Stimulated activated CD4-positive, alpha-beta T cell treated with anti-CD3 and anti-CD28 coated beads, Interleukin-4, amount 100 ng/mL, for 4 hours (primary cell): ENCODE measurements around the gene BFSP2.

ENCODE experiments used
- DNase-seq, 2 experiments: peaks; one replicate each; pipeline ENCODE4 v3.0.0-alpha.2; 2020

Gene BFSP2

DNA sequence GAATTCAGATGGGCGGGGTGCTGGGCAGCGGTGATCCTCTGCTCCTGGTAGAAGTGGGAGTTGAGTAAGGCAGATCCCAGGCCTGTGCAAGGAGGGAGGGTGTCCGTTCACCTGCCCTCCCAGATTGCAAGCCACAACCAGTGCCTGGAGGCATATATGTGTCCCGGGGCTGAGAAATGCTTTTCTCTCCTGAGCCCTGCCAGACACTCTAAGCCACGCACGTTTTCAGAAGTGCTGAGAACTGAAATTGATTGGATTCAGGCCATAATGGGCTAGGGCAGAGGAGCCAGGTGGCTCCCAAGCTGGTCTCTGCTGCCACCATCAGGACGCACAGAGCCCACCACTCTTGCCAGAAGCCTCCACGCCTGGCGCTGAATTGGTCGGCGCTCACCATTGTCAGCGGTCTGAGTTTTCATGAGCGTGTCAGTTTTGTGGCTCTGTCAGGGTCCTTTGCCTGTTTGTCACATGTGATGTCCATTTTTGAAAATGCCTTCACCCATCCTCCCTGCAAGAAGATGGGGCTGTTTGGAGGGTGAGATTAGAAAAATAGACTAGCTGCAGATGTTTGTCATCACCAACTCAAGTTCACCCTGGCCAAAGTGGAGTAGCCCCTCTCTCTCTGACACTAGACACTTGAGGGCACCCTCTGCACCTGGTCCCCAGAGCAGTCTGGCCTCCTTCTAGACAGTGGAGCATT lies 15.4 kb upstream of the BFSP2 start:
- peak in 1 of 2 experiments; percentile 6 for DNase-seq

DNA sequence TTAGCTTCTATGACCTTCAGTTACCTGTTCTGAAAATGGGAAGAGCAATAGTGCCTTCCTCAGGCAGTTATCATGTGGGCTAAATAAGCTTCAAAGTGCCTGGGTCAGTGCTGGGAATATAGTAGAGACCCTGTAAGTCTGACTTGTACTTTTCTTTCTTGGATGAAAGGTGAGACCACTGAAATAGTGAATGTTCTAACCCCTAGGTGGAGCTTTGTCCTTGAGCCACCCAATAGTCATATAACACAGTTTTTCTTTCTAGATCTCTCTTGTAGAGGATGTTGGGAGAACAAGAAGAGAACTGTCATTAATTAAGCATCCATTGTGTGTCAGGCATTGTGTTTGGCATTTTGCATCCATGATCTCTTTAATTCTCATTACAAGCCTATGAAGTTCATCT lies 13.0 kb upstream of the BFSP2 start:
- no peak for DNase-seq

DNA sequence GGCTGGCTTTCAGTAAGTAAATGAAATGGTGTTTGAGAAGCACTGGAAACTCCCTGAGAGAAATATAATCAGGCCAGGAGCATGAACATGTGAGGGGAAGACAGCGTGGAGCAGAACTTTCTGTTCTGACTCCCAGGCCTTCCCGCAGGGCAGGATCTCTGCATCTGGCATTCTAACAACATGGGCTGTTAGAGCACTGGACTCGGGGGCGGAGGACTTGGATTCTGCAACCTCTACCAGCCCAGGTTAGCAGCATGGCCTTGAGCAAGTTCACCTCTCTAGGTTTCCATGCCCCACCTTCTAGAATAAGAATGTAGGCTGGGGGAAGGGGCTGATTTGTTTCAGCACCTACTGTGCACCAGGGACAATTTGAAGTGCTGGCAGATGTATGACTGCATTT lies 12.5 kb upstream of the BFSP2 start:
- DNase-seq: no peak

DNA sequence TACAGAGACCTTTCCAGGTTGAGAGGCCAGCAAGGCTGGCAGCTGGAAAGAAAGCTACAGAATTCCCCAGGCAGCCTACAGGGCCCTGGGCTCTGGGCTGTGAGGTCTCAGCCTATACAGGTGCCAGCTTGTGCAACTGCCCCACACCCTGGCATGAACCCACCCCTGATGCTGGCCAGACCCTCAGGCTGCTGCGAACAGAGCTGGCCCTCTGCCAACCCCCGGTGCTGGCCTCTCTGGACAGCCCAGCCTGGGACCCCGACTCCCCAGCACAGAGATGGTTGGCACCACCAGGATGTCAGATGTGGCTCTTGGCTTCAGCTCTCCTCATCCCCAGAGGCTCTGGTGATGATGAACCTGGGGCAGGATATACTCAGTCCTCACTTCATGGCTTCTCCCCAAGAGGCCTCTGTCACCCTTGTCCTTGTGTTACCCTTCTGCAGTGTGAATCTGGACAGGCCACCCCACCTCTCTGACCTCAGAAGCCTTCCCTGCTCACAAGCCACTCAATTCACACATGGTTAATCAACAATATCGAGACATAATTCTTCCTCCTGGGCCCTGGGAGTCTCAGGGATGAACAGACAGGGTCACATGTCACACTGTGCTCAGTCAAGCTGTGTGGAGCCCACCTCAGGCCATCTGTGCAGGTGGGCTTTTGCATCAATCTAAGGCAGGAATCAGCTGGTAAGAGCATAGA lies 11.0 kb upstream of the BFSP2 start:
- no peak for DNase-seq

DNA sequence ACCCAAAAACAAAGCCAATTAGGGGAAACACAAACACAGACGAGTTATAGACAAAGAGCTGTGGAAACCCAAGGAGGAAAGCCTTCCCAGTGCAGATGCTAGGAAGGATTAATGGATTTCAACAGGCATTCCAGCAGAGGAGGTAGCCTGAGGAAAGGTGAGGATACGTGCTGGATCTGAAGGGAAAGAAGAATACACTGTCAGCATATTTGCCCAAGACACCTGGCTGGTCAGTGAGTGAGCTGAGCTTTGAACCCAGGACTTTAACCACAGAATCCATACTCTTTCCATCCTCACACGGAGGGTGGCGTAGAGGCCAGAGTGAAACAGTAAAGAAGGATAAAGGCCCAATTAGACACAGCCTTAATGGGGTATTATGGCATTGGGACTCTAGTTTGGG lies 9.1 kb upstream of the BFSP2 start:
- DNase-seq: no peak

DNA sequence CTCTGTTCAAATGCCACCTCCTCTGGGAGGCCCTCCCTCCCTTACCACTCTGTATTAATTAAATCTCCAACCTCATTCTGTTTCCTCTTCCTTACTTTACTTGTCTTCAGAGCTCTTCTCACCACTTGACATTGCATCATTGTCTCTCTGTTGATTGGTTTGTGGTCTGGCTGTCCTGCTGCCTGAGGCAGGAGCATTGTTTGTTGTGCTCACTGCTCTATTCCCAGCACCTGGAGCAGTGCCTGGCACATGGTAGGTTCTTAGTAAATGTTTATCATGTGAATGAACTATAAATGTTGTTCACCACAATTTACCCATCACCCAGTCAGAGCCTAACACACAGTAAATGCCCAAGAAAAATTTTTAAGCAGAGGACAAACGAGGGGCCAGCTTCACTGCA lies 6.7 kb upstream of the BFSP2 start:
- no peak for DNase-seq

DNA sequence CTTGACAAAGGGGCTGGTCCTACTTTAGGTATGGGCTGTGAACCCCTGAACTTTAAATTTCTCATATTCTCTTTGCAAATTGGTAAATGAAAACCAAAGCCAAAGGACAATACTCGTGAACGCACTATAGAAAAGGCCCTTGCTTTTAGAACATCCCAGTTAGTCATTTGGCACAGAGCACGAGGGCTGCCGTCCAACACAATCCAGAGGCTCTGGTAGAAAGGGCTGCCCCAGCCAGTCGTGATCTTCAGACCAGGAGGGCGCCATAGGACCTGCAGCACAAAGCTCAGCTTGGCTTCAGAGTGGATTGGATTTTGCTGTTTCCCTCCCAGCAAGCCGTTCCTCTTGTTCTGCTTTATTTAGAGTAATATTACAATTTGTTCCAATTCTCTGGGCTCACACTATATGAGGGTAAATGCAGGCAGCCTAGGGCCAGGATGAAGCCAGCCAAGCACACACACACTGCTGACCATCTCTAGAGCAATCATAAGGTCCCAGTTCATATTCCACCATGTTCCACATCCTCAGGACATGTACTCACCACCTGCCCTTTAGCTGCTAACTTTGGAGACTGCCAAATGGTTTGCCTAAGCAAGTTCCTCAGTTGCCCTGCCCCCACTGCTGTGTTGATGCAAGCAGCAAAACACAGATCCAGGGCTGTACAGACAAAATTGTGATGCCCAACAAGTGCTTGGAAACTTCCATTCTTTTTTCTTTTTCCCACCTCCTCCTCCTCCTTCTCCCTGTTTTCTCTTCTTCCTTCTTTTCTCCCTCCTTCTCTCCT lies 6.0 kb upstream of the BFSP2 start:
- no peak for DNase-seq

DNA sequence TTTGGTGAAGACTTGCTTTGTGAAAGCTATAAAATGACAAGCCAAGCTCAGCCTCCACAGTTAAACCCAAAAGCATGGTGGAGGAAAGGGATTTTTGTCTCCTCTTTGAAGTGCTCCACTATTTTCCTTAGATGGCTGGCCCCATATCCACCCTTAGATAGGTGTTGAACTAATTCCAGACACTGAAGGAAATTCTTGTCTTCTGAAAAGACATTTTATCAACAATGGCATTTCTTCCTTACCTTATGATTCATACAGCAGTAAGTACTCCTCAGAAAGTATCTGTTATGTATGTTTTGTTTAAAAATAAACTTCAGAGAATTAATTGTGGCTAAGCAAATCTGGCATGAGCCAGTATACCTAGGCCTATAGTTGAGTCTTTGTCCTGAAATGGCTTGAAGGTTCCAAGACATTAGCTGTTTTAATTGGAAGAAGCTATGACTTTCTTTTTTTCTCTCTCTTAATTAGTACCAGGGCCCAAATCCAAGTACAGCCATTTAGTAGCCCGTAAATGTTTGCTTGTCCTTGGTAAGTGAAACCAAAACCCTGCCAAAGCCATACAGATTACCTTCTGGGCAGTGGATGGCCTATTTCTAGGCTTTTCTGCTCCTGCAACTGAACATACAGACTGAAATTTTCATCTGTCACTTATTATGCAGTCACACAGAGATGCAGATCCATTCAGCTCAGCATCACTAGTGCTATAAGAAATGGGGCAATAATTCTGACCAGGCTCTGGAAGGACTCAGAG lies 5.1 kb upstream of the BFSP2 start:
- no peak for DNase-seq

DNA sequence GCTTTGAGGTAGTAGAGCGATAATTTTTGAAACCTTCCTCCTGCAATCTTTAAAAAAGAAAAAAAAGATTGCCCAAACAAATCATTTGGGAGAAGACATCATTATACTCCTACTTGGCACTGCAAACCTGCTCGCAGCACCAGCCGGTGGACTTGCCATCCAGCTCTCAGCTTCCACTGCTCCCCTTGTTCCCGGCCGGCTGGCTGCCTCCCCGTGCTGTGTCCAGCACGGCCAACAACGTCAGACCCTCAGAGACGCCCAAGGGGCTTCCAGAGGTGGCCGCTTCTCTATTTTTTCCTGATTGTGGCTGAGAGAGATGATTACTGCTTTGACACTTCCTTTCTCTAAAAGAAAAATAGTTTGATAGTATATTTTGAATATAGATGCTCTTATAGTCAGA lies 3.0 kb upstream of the BFSP2 start:
- no peak for DNase-seq

DNA sequence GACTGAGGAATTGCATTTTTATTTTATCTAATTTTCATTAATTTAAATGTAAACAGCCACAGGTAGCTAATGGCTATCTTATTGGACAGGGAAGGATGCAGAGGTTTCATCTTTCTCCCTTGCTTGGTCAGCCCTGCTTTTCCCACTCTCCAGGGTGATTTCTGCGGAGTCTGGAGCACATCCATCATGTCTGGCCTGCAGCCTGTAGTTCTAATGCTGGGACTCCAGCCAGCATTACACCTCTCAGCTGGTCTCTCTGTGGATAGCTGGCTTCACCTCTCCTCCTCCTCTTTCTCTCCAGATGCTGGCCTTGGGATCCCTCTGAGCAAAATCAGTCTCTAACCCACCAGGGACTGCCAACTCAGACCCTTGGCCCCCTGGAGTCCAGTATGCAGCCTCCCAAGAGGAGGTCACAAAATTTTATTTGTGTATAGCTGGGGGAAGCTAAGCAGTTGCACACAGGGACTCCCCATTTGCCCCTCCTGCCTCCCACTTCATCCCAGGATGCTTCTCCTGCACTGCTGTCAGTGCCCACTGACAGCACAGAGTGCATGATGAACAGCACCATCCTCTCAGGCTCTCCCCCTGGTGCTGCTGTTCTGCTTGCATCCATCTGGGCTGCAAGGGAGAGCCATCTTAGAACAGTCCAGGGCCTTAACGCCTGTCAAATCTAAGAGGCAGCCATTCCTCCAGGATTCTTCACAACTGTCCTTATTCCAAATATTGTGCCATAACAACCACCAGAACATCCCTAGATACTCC lies 1.7 kb downstream of the BFSP2 start:
- DNase-seq: no peak

DNA sequence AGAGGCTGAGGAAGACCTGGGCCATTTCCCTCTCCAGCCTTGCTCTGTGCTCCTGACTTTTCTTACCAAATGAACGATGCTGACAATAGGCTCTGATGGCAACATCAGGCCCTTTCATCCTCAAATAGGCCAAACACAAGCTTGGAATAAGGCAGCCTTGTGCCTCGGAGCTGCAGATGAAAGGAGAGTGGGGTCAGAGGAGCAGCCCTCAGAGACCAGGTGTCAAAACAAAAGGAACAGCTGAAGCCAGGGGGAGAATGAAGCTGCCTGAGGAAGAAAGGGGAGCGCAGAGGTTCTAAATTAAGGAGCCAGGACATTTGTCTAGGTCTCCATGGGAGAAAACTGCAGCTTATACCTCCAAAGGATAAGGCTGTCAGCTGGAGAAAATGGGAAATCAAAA lies 5.1 kb downstream of the BFSP2 start:
- DNase-seq: no peak

DNA sequence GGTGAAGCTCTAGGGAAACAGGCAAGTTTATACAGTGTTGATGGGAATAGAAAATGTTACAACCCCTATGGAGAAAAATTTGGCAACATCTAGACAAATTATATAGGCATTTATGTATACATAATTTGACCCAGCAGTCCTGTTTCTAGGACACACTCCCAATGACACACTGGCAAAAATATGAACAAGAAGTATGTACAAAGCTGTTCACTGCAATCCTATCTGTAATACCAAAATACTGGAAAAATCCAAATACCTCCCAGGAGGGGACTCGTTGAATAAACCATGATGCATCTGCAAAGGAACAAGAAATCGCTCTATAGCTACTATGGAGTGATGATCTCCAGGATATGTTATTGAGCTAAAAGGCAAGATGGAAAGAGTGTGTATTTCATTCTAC lies 8.5 kb downstream of the BFSP2 start:
- no peak for DNase-seq

DNA sequence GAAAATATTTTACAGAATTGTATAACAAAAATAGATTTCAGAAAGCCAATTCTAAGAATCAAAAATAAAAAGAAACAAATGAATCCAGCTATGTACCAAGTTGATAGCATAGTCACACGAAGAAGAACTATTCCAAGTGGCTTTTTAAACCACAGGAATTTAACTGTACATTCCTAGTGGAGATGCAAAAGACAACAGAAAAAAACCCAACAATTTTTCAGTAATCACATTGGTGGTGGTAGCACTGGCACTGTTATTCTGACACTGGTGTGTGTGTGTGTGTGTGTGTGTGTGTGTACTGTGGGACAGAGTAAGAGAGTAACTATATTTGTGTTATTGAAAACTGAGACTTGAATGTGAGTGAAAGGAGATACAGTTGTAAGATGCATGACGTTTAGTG lies 9.1 kb downstream of the BFSP2 start:
- DNase-seq: no peak

DNA sequence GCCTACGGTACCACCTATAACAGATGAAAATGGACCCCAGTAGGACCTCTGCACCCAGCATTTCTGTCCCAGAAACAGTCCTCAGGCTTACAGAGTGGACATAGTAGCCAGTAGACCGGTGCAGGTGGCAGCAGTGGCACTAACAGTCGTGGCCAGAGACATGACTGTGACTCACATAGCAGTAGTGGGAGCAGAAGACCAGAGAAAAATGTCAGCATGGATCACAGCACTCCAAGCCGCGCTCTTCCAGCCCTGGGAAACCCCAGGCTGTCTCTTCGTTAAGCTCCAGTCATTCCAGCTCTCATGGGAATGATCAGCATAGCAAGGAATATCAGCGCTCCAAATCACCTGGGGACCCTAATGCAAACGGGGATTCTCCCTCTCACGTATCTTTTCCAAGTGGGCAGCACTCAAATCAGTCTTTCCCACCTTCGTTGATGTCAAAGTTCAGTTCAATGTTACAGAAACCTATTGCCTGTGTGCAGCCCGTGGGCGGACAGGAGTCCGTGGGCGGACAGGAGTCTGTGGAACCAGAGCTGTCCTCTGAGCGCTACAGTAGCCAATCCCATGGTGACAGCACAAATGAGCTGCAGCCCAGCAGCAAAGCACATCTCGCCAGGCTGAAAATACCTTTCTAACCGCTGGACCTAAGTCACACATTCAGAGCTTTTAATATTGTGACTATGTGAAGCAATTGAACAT lies 10.5 kb downstream of the BFSP2 start:
- DNase-seq: no peak

DNA sequence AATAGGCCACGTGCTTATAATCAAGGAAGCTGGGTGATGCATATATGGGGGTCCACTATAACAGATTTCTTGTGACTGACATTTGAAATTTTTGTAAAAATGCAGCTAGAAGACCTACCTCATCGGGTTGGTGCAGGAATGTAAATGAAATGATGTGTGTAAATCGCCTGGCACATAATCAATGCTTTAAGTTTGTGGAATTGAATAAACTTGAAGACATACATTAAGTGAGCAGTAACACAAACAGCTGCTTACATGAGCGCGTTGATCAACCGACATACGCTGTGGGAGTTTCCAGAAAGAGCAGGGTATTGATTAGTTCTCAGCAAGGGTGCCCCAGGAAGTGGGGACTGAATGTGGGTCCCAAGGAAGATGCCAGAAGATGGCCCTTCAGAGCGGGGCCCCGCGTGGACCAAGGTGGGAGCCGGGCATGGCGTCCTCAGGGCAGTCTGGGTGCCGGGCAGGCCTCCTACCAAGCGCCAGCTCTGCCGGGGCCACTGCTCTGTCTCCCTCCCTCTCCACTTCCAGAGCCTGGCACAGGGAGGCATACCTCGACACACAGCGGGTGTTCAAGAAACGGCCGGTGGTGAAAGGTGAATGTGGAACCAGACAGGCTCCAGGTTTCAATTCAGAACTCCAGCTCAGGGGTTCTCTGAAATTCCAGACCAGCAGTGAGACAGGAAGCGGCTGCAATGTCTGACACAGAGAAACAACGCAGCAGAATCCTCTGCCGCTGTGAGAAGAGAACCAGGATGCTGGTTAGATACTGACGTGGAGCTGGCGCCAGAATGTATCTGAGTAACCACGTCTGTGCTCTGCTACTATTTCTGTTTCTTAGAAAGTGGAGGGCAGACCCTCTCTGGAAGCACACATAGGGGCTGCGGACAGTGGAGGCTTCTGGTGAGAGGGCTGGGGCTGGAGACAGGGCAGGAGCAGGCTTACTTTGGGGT lies 12.6 kb downstream of the BFSP2 start:
- DNase-seq: no peak

DNA sequence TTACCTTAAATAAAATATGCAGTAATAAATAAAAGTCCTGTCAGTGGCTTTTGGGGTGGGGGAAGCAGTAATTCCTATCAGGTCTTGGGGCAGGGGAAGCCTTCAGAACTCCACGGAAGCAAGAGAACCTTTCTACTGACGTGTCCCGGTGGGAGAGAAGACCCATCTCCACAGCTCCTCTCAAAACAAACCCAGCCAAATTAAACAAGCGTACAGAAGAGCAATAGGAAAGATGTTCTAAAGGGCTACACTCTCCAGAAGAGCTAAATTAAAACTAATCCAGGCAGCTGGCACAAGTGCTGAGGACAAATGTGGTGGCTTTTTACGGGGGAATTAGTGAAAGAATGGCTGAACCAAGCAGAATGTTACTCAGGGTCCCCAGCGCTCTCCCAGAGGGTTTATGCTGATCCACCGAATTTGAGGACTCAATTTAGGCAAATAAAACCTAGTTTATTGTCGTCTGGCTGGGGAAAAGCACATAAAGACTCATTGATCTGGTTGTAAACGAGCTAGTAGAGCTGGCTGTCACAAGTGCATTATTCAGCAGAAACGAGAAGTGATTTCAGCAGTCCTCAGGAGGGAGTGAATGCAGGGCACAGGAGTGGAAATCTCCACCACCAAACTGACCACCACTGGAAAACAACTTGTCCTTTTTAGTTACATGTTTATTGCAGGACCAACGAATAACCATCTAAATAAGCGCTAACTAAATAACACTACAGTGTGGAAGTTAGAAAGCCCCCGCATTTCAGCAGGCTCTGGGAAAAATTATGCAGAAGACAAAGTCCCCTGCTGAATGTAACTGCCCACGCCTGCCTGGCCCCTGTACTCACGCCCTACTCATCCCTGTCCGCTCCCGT lies 13.5 kb downstream of the BFSP2 start:
- no peak for DNase-seq

DNA sequence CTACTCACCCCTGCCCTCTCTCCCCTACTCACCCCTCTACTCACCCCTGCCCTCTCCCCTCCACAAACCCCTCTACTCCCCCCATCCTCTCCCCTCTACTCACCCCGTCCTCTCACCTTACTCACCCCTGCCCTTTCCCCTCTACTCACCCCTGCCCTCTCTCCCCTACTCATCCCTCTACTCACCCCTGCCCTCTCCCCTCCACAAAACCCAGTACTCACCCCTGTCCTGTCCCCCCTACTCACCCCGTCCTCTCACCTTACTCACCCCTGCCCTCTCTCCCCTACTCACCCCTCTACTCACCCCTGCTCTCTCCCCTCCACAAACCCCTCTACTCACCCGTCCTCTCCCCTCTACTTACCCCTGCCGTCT lies 14.2 kb downstream of the BFSP2 start:
- no peak for DNase-seq

DNA sequence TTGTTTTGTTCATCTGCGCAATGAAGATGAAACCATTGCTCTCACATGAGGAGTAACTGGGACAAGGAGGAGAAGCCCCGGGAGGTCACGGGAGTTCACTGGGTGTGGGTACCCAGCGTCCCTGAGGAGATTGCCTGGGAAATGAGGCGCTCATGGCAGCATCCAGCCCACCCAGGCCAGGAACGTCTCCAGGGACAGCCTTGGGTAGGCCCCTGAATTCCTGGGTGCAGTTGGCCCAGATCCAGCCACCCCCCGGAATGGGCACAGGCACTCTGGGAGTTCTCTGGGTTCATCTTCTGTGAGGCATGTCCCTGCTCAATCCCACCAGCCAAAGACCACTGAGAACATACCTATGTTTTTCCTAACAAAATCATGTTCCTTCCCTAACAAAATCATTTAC lies 18.5 kb downstream of the BFSP2 start:
- no peak for DNase-seq

DNA sequence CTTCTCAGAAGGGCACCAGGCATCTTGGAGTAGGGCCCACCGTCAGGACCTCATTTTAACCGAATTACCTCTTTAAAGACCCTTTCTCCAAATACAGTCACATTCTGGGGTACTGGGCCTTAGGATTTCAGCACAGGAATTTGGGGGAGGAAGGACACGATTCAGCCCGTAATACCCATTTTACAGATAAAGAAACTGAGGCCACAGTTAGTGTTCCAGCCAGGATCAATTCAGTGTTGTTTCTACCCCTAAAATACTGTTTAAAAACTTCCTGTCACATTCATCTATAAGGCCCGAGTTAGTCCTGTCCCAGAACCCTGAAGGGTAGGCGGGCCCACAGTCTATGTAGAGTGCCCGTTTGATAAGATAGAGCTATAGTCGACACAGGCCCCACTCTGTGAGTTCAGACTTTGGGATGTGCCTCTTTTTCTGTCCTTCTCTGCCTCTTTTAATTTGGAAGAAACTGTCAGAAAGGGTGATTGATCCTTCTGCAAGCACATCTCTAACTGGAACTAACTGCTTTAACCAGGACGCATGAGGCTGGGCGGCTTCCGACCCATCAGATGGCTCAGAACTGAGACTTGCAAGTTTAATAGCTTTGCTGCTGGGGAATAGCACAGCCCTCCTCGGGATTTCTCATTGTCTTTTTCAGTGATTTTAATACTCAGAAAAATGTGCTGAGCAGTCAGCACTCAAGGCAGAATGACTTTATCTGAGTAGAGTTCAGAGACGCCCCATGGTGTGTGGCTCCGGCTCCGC lies 19.5 kb downstream of the BFSP2 start:
- no peak for DNase-seq
